ENCODE measurements around the gene PITX3. TPM values are rescaled to one million over a fixed set of nuclear protein-coding genes. Genes with fewer than 3 reads are reported as not detected.

Gene PITX3
- total and polyA plus RNA-seq, 9 of the 15 experiments (the other 6 are each of a cell fraction or from before 2014, with no cell fraction given): 0.30 to 0.98 (median 0.95) TPM; not detected in 6

DNA sequence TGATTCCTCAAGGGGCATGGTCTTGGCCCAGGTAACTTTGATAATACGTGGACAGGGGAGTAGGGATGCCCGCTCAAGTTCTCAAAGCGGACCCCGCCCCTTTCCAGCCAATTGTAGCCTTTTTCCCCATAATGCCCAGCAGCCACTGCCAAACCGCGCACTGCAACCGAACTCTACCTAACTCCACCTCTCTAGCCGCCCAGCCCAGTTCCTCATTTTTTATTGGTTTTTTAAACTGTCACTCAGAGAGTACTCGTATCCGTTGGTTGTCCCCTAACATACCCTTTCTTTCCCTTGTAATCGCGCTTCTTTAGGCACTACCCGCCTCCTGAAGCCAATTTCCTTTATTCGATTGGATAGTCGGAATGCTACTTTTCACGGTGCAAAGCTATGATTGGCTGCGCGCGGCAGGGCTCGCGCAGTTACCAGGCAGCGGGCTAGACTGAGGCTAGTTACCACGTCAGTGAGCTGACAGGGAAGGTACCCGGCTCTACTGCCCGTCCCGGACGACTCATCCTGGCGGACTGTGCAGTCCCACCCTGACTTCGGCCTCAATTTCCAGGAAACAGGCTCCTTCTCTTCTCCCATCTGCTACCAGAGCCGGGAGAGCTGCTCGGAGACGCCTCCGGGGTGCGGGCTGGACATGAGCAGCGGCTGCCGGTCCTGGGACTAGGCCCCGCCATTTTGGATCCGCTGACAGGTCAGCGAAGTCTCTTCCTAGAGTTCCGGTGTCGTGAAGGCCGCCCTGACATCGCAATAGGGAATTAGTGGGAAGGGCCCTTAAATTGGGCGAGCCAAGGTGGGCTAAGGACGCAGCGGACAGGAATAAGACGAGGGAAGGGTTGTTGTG is 4.0 kb upstream of the PITX3 start, which contains the start of gene GBF1 (continued):
- TF ChIP-seq, protein P1, sequence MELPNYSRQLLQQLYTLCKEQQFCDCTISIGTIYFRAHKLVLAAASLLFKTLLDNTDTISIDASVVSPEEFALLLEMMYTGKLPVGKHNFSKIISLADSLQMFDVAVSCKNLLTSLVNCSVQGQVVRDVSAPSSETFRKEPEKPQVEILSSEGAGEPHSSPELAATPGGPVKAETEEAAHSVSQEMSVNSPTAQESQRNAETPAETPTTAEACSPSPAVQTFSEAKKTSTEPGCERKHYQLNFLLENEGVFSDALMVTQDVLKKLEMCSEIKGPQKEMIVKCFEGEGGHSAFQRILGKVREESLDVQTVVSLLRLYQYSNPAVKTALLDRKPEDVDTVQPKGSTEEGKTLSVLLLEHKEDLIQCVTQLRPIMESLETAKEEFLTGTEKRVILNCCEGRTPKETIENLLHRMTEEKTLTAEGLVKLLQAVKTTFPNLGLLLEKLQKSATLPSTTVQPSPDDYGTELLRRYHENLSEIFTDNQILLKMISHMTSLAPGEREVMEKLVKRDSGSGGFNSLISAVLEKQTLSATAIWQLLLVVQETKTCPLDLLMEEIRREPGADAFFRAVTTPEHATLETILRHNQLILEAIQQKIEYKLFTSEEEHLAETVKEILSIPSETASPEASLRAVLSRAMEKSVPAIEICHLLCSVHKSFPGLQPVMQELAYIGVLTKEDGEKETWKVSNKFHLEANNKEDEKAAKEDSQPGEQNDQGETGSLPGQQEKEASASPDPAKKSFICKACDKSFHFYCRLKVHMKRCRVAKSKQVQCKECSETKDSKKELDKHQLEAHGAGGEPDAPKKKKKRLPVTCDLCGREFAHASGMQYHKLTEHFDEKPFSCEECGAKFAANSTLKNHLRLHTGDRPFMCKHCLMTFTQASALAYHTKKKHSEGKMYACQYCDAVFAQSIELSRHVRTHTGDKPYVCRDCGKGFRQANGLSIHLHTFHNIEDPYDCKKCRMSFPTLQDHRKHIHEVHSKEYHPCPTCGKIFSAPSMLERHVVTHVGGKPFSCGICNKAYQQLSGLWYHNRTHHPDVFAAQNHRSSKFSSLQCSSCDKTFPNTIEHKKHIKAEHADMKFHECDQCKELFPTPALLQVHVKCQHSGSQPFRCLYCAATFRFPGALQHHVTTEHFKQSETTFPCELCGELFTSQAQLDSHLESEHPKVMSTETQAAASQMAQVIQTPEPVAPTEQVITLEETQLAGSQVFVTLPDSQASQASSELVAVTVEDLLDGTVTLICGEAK (IDR thresholded peaks at IDR 0.05): no peak; the same call in 1 of the 2 replicates
- TF ChIP-seq, protein P1 (CRISPR knock-in tag; IDR thresholded peaks at IDR 0.05): no peak
- TF ChIP-seq YY1 (IDR thresholded peaks at IDR 0.05; ENCODE audit: borderline replicate concordance in 1 of 3, control insufficient read depth in 1 of 3, extremely low read depth in 1 of 3, insufficient read depth in 3 of 3, insufficient read length in 1 of 3, insufficient replicate concordance in 2 of 3, low read depth in 1 of 3, low read length in 2 of 3) (peak; percentile 70 to 93 (median 88)), CBX2 (IDR thresholded peaks at IDR 0.05; ENCODE audit: insufficient read depth, low read length, poor library complexity, severe bottlenecking) (no peak), TAL1 (IDR thresholded peaks at IDR 0.05) (no peak), HDAC1 (IDR thresholded peaks at IDR 0.05) (peak in 1 of 2 experiments; percentile 90; a peak in 2 of 4 replicates), ZNF146 (CRISPR knock-in tag; IDR thresholded peaks at IDR 0.05; ENCODE audit: unreplicated experiment) (no peak), MEIS2 (IDR thresholded peaks at IDR 0.05; ENCODE audit: partially characterized antibody) (peak; percentile 67), NR2C2 (CRISPR knock-in tag; IDR thresholded peaks at IDR 0.05) (peak; percentile 81; the same call in 1 of the 2 replicates), NR2C2 (tag; IDR thresholded peaks at IDR 0.05) (peak; percentile 94)
- TF ChIP-seq, protein P2, sequence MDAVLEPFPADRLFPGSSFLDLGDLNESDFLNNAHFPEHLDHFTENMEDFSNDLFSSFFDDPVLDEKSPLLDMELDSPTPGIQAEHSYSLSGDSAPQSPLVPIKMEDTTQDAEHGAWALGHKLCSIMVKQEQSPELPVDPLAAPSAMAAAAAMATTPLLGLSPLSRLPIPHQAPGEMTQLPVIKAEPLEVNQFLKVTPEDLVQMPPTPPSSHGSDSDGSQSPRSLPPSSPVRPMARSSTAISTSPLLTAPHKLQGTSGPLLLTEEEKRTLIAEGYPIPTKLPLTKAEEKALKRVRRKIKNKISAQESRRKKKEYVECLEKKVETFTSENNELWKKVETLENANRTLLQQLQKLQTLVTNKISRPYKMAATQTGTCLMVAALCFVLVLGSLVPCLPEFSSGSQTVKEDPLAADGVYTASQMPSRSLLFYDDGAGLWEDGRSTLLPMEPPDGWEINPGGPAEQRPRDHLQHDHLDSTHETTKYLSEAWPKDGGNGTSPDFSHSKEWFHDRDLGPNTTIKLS (IDR thresholded peaks at IDR 0.05; ENCODE audit: borderline replicate concordance, low read depth): peak; percentile 98
